GM10248 (cell line): ENCODE measurements around the gene CNOT1.

Experiments
- CTCF ChIA-PET: fragments of 300-600 bp; sonication (Branson Sonifier 250); formaldehyde crosslinking; extraction: SDS; loops from one replicate; lab custom pipeline; 2021; ENCODE audit warnings: antibody characterized with exemption; lab: Yijun Ruan, JAX
- POLR2A ChIA-PET: fragments of 350-650 bp; sonication (Branson Sonifier 250); formaldehyde crosslinking; extraction: SDS; loops from one replicate; lab custom pipeline; 2020; ENCODE audit warnings: antibody characterized with exemption; lab: Yijun Ruan, JAX
- DNase-seq: peaks from one replicate; pipeline ENCODE4 v3.0.0; 2012; ENCODE audit errors: extremely low spot score
- CTCF ChIP-seq: IDR thresholded peaks from 2 replicates; pipeline ENCODE4 v1.5.1; 2012; ENCODE audit warnings: mild to moderate bottlenecking, low read depth; ENCODE audit errors: extremely low read depth, missing control alignments, control extremely low read depth

The CNOT1 gene

GRCh38 chr16:58651965-58652348, 22.3 kb upstream of the CNOT1 start:
- ChIA-PET POLR2A (no interaction called here), CTCF (interaction anchor here (0.9 to 2.6 kb wide), 9 partner anchors 9 to 315 kb away, joined by 3 to 17 read pairs (median 3); partner anchors contain the start of genes NDRG4, SETD6 and SLC38A7)
- no peak for TF ChIP-seq CTCF
- no peak for DNase-seq

DNA sequence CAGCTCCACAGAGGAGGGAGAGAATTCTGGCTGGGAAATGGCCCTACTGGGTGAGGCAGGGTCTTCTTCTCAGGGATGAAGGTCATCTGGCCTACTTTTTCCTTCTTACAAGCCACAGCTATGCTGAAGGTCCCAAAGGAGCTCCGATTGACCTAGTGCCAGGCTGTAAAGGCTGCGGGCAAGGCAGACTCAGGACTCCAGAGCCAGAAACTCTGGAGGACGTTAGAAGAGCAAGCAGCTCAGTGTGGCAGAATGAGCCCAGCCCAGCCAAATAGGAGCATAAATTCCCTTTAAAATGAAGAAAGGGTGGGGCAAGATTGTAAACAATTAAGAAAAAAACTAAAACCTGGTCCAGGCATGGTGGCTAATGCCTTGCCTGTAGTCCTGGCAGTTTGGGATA, 20.1 kb upstream of the CNOT1 start:
- POLR2A ChIA-PET, result no interaction called here
- no peak for DNase-seq
- CTCF ChIA-PET, result interaction anchor here (1.5 to 3.4 kb wide), 2 partner anchors 11 to 12 kb away, joined by 3 to 19 read pairs; no protein-coding TSS in a partner anchor
- TF ChIP-seq CTCF, result no peak

- CTCF ChIA-PET, result interaction anchor here (0.8 to 3.4 kb wide), 3 partner anchors 14 to 135 kb away, joined by 3 to 19 read pairs (median 3); no protein-coding TSS in a partner anchor
Measured at GRCh38 chr16:58647107-58647506, 17.5 kb upstream of the CNOT1 start.

DNA sequence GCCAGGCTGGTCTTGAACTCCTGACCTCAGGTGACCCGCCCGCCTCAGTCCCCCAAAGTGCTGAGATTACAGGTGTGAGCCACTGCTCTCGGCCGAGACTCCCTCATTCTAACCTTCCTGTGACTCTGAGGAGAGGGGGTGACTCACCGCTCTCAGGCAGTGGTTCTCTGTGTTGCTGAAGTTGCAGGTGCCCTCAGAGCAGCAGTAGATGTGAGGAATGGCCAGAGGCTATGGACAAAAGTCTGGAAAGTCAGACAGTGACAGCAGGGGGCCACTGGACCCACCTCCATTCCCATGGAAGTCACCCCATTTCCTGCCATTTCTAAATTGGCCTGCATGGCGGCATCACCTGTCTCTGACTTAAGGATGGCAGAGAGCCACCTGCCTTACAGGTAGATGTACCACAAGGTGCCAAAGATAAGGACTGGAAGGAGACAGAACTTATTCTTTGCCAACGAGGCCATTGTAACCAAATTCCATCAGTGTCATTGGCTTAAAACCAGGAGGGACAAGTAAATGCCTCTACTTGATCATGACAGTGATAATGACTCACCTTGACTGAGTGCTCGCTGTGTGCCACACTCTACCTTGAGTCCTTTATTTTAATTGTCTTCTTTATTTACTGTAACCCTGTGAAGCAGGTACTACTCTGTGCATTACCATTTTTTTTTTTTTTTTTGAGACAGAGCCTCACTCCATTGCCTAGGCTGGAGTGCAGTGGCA, 15.3 kb upstream of the CNOT1 start:
- no peak for TF ChIP-seq CTCF
- ChIA-PET CTCF (interaction anchor here (1.0 kb wide), 1 partner anchor 308 kb away, joined by 3 read pairs; no protein-coding TSS in a partner anchor), POLR2A (no interaction called here)
- DNase-seq, result no peak

More at GRCh38 chr16:58647107-58647506, 17.5 kb upstream of the CNOT1 start:
- no peak for DNase-seq
- POLR2A ChIA-PET, result no interaction called here
- TF ChIP-seq CTCF, result no peak

DNA sequence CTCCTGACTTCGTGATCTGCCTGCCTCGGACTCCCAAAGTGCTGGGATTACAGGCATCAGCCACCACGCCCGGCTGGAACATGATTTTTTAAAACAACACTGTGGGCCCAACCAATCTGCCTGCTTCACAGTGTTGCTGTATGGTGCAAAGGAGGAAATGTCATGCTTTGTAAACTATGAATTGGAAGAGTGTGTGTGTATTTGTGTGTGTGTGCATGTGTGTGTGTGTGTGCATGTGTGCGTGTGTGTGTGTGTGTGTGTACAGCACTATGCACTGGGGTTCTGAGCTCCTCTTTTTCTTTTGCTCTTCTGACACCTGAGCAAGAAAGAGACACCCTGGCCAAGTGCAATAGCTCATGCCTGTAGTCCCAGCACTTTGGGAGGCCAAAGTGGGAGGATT, 14.5 kb upstream of the CNOT1 start:
- POLR2A ChIA-PET, result no interaction called here
- CTCF ChIA-PET, result no interaction called here
- DNase-seq, result no peak
- no peak for TF ChIP-seq CTCF

GRCh38 chr16:58640949-58641348, 11.3 kb upstream of the CNOT1 start:
- no peak for DNase-seq
- ChIA-PET POLR2A (no interaction called here), CTCF (interaction anchor here (1.1 kb wide), 1 partner anchor 135 kb away, joined by 3 read pairs; no protein-coding TSS in a partner anchor)
- TF ChIP-seq CTCF, result no peak
